Jurkat, Clone E6-1 (cell line): ENCODE results near the gene SCFD2.
"Not testable (repeated sequence)": the region's sequence is repeated elsewhere in the genome, so short reads cannot be mapped to it uniquely, and the experiment has no call there.

Experiments used
- DNase-seq: peaks from one replicate; pipeline ENCODE4 v3.0.0-alpha.2; 2011; ENCODE audit warnings: low read depth, low spot score
- H3K4me3 ChIP-seq: 2 replicates; pipeline ENCODE4 v1.5.1; 2011; ENCODE audit warnings: mild to moderate bottlenecking, low read length, control low read depth, moderate library complexity

Gene SCFD2

GRCh38 chr4:53348046-53348445, 17.8 kb downstream of the SCFD2 start:
- no peak overlapping the region for H3K4me3 ChIP-seq
- DNase-seq, result no peak

GRCh38 chr4:53346920-53347852, 18.7 kb downstream of the SCFD2 start:
- no peak overlapping the region for H3K4me3 ChIP-seq
- no peak for DNase-seq

- H3K4me3 ChIP-seq, DNase-seq: not testable (repeated sequence)
Observed at GRCh38 chr4:53346392-53346791, 19.5 kb downstream of the SCFD2 start.

- not testable (repeated sequence) for H3K4me3 ChIP-seq, DNase-seq
Observed at GRCh38 chr4:53340145-53340544, 25.7 kb downstream of the SCFD2 start.

GRCh38 chr4:53334916-53335315, 30.9 kb downstream of the SCFD2 start:
- H3K4me3 ChIP-seq, DNase-seq: not testable (repeated sequence)

- DNase-seq, result no peak
Observed at GRCh38 chr4:53326535-53326934, 39.3 kb downstream of the SCFD2 start.

GRCh38 chr4:53322696-53323095, 43.2 kb downstream of the SCFD2 start:
- DNase-seq, result no peak

More at GRCh38 chr4:53326535-53326934, 39.3 kb downstream of the SCFD2 start:
- no peak overlapping the region for H3K4me3 ChIP-seq

GRCh38 chr4:53321984-53322289, 43.9 kb downstream of the SCFD2 start:
- no peak overlapping the region for H3K4me3 ChIP-seq
- DNase-seq, result no peak

More at GRCh38 chr4:53322696-53323095, 43.2 kb downstream of the SCFD2 start:
- no peak overlapping the region for H3K4me3 ChIP-seq

- DNase-seq, result no peak
- no peak overlapping the region for H3K4me3 ChIP-seq
Observed at GRCh38 chr4:53321151-53321983, 44.5 kb downstream of the SCFD2 start.

- no peak overlapping the region for H3K4me3 ChIP-seq
Observed at GRCh38 chr4:53315300-53315699, 50.6 kb downstream of the SCFD2 start.

GRCh38 chr4:53314252-53314651, 51.6 kb downstream of the SCFD2 start:
- DNase-seq, result no peak
- no peak overlapping the region for H3K4me3 ChIP-seq

More at GRCh38 chr4:53315300-53315699, 50.6 kb downstream of the SCFD2 start:
- DNase-seq, result no peak

- no peak overlapping the region for H3K4me3 ChIP-seq
- DNase-seq, result no peak
Observed at GRCh38 chr4:53313510-53313909, 52.4 kb downstream of the SCFD2 start.

- DNase-seq, result no peak
- H3K4me3 ChIP-seq, result no peak overlapping the region
Observed at GRCh38 chr4:53309321-53310040, 56.4 kb downstream of the SCFD2 start.

- H3K4me3 ChIP-seq, result no peak overlapping the region
- DNase-seq, result no peak
Observed at GRCh38 chr4:53307819-53308780, 57.8 kb downstream of the SCFD2 start.

- H3K4me3 ChIP-seq, result no peak overlapping the region
- no peak for DNase-seq
Observed at GRCh38 chr4:53307210-53307609, 58.7 kb downstream of the SCFD2 start.

- H3K4me3 ChIP-seq, result no peak overlapping the region
- no peak for DNase-seq
Observed at GRCh38 chr4:53306729-53307128, 59.1 kb downstream of the SCFD2 start.

GRCh38 chr4:53292209-53292608, 73.7 kb downstream of the SCFD2 start:
- not testable (repeated sequence) for DNase-seq, H3K4me3 ChIP-seq

- DNase-seq, result no peak
- H3K4me3 ChIP-seq, result no peak overlapping the region
Observed at GRCh38 chr4:53281438-53281837, 84.4 kb downstream of the SCFD2 start.
